ENCODE results near the gene GPR141.

GRCh38 chr7:37703361-37703760, 19.8 kb downstream of the GPR141 start:
- TF ChIP-seq CTCF (IDR thresholded peaks at IDR 0.05) (no peak), EZH2 (IDR thresholded peaks at IDR 0.05; ENCODE audit: borderline replicate concordance, insufficient read depth, low read depth, low read length, poor library complexity, severe bottlenecking) (no peak)

Data from B cell (primary cell).